Astrocyte of the cerebellum (primary cell): ENCODE measurements around the gene PRF1.

Experiments
- DNase-seq: peaks from one replicate; pipeline ENCODE4 v3.0.0-alpha.2; 2011; ENCODE audit warnings: low read depth
- H3K4me3 ChIP-seq: 2 replicates; pipeline ENCODE4 v1.5.1; 2011; ENCODE audit warnings: mild to moderate bottlenecking, low read depth, low read length, moderate library complexity
- CTCF ChIP-seq: IDR thresholded peaks from 2 replicates; pipeline ENCODE4 v1.5.1; 2012; ENCODE audit warnings: low read length, low read depth, moderate library complexity, mild to moderate bottlenecking; ENCODE audit errors: missing control alignments
- in situ Hi-C: cut with HindIII; loops from 2 replicates; pipeline ENCODE4 v1.10.0; 2017; ENCODE audit warnings: low sequenced_read_pairs

The PRF1 gene

GRCh38 chr10:70560511-70560941 is 42.0 kb downstream of the PRF1 start:
- no peak overlapping the region for H3K4me3 ChIP-seq
- TF ChIP-seq CTCF: no peak
- in situ Hi-C loops: no loop called here
- no peak for DNase-seq

GRCh38 chr10:70559861-70560260 is 42.7 kb downstream of the PRF1 start:
- no peak for TF ChIP-seq CTCF
- in situ Hi-C loops: no loop called here
- no peak overlapping the region for H3K4me3 ChIP-seq
- no peak for DNase-seq

GRCh38 chr10:70558871-70559810 is 43.4 kb downstream of the PRF1 start:
- in situ Hi-C loops: no loop called here
- DNase-seq: no peak
- peak; percentile 39 for TF ChIP-seq CTCF
- H3K4me3 ChIP-seq: no peak overlapping the region

GRCh38 chr10:70558295-70558694 is 44.2 kb downstream of the PRF1 start:
- TF ChIP-seq CTCF: no peak
- no peak for DNase-seq
- in situ Hi-C loops: no loop called here
- no peak overlapping the region for H3K4me3 ChIP-seq

GRCh38 chr10:70557876-70558275 is 44.7 kb downstream of the PRF1 start:
- no peak overlapping the region for H3K4me3 ChIP-seq
- in situ Hi-C loops: no loop called here
- no peak for TF ChIP-seq CTCF
- DNase-seq: no peak

- no peak for DNase-seq
- in situ Hi-C loops: no loop called here
- no peak for TF ChIP-seq CTCF
- H3K4me3 ChIP-seq: no peak overlapping the region
Measured at GRCh38 chr10:70557086-70557845, 45.3 kb downstream of the PRF1 start.
